NCI-H146 treated with DMSO at 0.1 percent for 48 hours (cell line): ENCODE data around the gene RAB27A.
"Not testable (repeated sequence)": the region's sequence is repeated elsewhere in the genome, so short reads cannot be mapped to it uniquely, and the experiment has no call there.

Source experiments
- DNase-seq: peaks from one replicate; lab custom pipeline; 2025; ENCODE audit not compliant: unreplicated experiment; lab: John Stamatoyannopoulos, UW

The RAB27A gene

GRCh38 chr15:55252201-55252600, 37.4 kb downstream of the RAB27A start:
- DNase-seq: not testable (repeated sequence)

- DNase-seq: no peak
Measured at GRCh38 chr15:55250941-55251340, 38.7 kb downstream of the RAB27A start.

GRCh38 chr15:55250392-55250791, 39.2 kb downstream of the RAB27A start:
- DNase-seq: no peak

GRCh38 chr15:55249885-55250284, 39.7 kb downstream of the RAB27A start:
- not testable (repeated sequence) for DNase-seq

GRCh38 chr15:55248895-55249294, 40.7 kb downstream of the RAB27A start:
- DNase-seq: no peak

GRCh38 chr15:55247766-55248427, 41.7 kb downstream of the RAB27A start:
- DNase-seq: no peak

GRCh38 chr15:55247311-55247710, 42.3 kb downstream of the RAB27A start:
- no peak for DNase-seq

GRCh38 chr15:55246567-55246966, 43.0 kb downstream of the RAB27A start:
- no peak for DNase-seq

GRCh38 chr15:55245059-55245458, 44.6 kb downstream of the RAB27A start:
- DNase-seq: no peak

GRCh38 chr15:55241891-55242290, 47.7 kb downstream of the RAB27A start:
- no peak for DNase-seq

GRCh38 chr15:55241186-55241585, 48.4 kb downstream of the RAB27A start:
- no peak for DNase-seq

- DNase-seq: no peak
Measured at GRCh38 chr15:55240125-55240760, 49.4 kb downstream of the RAB27A start.

- no peak for DNase-seq
Measured at GRCh38 chr15:55239440-55240124, 50.0 kb downstream of the RAB27A start.

- DNase-seq: no peak
Measured at GRCh38 chr15:55238877-55239276, 50.7 kb downstream of the RAB27A start.

- DNase-seq: no peak
Measured at GRCh38 chr15:55237219-55238130, 52.1 kb downstream of the RAB27A start.

GRCh38 chr15:55235546-55236036, 54.0 kb downstream of the RAB27A start:
- DNase-seq: no peak

- no peak for DNase-seq
Measured at GRCh38 chr15:55234800-55235104, 54.9 kb downstream of the RAB27A start.

GRCh38 chr15:55234104-55234799, 55.4 kb downstream of the RAB27A start:
- no peak for DNase-seq

GRCh38 chr15:55231455-55231854, 58.2 kb downstream of the RAB27A start:
- DNase-seq: no peak

- DNase-seq: no peak
Measured at GRCh38 chr15:55230953-55231352, 58.7 kb downstream of the RAB27A start.
